Measurements from ENCODE around the gene PDRG1. TPM values are rescaled to one million over a fixed set of nuclear protein-coding genes. Genes with fewer than 3 reads are reported as not detected.

PDRG1 gene
- total and polyA plus RNA-seq, 8 donors, result 9.1 to 19.1 (median 16.1) TPM

GRCh38 chr20:31954500-31954899 lies 2.7 kb upstream of the PDRG1 start:
- no peaks in the 10 kb centered on the region for H3K9me3 ChIP-seq
- peaks cover 0 to 30% of the 10 kb centered on the region in 2 donors for H3K27me3 ChIP-seq
- H3K4me1 ChIP-seq, result peaks cover 8 to 19% of the 10 kb centered on the region in 2 donors
- no peak for TF ChIP-seq CTCF (IDR thresholded peaks at IDR 0.05)
- DNase-seq (no peak), ATAC-seq (no peak)
- H3K4me3 ChIP-seq, result no peak overlapping the region
- no peak overlapping the region for H3K27ac ChIP-seq
- intact Hi-C loops (cut with DNase I), result loop anchor here in 1 of 2 donors (5.0 kb wide), 1 partner anchor 102 kb away; no protein-coding TSS in a partner anchor
- H3K36me3 ChIP-seq, result peaks cover 0 to 2% of the 10 kb centered on the region in 2 donors

GRCh38 chr20:31953556-31954148 lies 1.8 kb upstream of the PDRG1 start:
- Histone ChIP-seq H3K36me3 (peaks cover 0 to 11% of the 10 kb centered on the region in 2 donors), H3K4me1 (peaks cover 8 to 19% of the 10 kb centered on the region in 2 donors), H3K4me3 (no peak overlapping the region), H3K27me3 (peaks cover 0 to 29% of the 10 kb centered on the region in 2 donors), H3K9me3 (no peaks in the 10 kb centered on the region), H3K27ac (no peak overlapping the region)
- DNase-seq (no peak), ATAC-seq (no peak)
- no peak for TF ChIP-seq CTCF (IDR thresholded peaks at IDR 0.05)
- intact Hi-C loops (cut with DNase I), result loop anchor here in 1 of 2 donors (5.0 kb wide), 1 partner anchor 101 kb away; no protein-coding TSS in a partner anchor

- Histone ChIP-seq H3K36me3 (peaks cover 0 to 35% of the 10 kb centered on the region in 2 donors), H3K27ac (peak overlapping the region in 1 of 2 donors; percentile 73), H3K4me1 (peaks cover 8 to 19% of the 10 kb centered on the region in 2 donors), H3K9me3 (no peaks in the 10 kb centered on the region), H3K27me3 (peaks cover 0 to 15% of the 10 kb centered on the region in 2 donors), H3K4me3 (peak overlapping the region; percentile 94 to 100)
- intact Hi-C loops (cut with DNase I), result loop anchor here in 1 of 2 donors (5.0 kb wide), 1 partner anchor 99 kb away; no protein-coding TSS in a partner anchor
- DNase-seq, result no peak
- no peak for ATAC-seq
- no peak for TF ChIP-seq CTCF (IDR thresholded peaks at IDR 0.05)
These were observed 680 bp downstream of the PDRG1 start for GRCh38 chr20:31951203-31951529.

GRCh38 chr20:31949877-31950646 lies 1.8 kb downstream of the PDRG1 start:
- peaks cover 8 to 19% of the 10 kb centered on the region in 2 donors for H3K4me1 ChIP-seq
- peaks cover 0 to 46% of the 10 kb centered on the region in 2 donors for H3K36me3 ChIP-seq
- intact Hi-C loops (cut with DNase I), result loop anchor here in 1 of 2 donors (5.0 kb wide), 1 partner anchor 98 kb away; no protein-coding TSS in a partner anchor
- peak overlapping the region in 1 of 2 donors; percentile 94 for H3K4me3 ChIP-seq
- H3K27me3 ChIP-seq, result peaks cover 0 to 4% of the 10 kb centered on the region in 2 donors
- DNase-seq, result no peak
- no peak overlapping the region for H3K27ac ChIP-seq
- no peak for TF ChIP-seq CTCF (IDR thresholded peaks at IDR 0.05)
- no peak for ATAC-seq
- no peaks in the 10 kb centered on the region for H3K9me3 ChIP-seq

- Histone ChIP-seq H3K27ac (no peak overlapping the region), H3K9me3 (no peaks in the 10 kb centered on the region), H3K27me3 (no peaks in the 10 kb centered on the region), H3K36me3 (peaks cover 0 to 67% of the 10 kb centered on the region in 2 donors), H3K4me3 (no peak overlapping the region), H3K4me1 (peaks cover 8 to 19% of the 10 kb centered on the region in 2 donors)
- ATAC-seq, result no peak
- no peak for DNase-seq
- TF ChIP-seq CTCF (IDR thresholded peaks at IDR 0.05), result no peak
- intact Hi-C loops (cut with DNase I), result no loop called here
These were observed 3.8 kb downstream of the PDRG1 start for GRCh38 chr20:31948008-31948407.

All from left lung (tissue), 10 donors.